ENCODE measurements around the gene NUAK2. TPM values are rescaled to one million over a fixed set of nuclear protein-coding genes. Genes with fewer than 3 reads are reported as not detected.

Gene NUAK2
- total RNA-seq, 1 donor from 2014 or later: 28.3 TPM

- ATAC-seq: peak; percentile 34
These were observed 3.1 kb downstream of the NUAK2 start for GRCh38 chr1:205318231-205318991.

DNA sequence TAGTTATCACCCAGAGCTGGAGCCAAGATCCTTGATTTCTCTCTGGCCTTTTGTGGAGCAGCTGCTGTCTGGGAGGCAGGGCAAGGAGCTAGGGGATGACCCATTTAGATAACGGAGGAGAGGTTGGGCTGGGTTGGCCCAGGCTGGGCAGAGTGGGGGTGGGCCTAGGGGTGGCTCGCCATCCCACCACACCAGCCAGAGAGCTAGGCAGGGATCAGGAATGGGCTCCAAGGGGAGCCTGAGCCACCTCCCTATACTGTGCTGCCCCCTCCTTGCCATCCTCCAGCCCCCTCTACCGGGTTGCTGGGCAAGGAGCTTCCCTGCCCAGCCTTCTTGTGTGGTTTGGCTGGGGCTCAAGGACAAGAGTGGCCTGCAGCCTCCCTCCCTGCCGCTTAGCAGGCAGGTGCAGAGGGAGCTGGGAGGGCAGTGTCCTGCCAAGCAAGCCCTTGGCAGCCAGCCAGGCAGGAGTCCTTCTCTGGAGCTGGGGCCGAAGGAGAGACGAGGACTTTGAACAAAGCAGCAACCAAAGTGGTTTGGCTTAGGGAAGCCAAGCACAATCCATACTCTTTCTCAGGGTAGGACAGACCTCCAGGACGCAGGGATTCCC, 4.1 kb downstream of the NUAK2 start:
- no peak for ATAC-seq

DNA sequence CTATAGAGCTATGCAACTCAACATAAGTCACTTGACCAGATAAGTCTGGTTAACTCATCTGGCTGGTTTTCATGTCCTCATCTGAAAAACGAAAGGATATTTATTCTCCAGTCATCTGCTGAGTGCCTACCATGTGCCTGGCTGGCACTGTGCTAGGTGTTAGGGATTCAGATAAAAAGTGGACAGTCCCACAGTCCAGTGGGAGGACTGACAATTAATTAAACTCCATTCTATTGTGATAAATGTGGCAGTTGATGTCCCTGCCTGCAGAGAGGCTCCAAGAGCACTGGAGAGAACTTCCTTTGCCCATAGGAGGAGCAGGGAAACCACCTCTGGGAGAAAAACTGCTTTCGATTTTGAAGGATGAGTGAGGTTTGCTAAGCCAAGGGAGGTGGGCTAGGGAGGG, 5.4 kb downstream of the NUAK2 start:
- no peak for ATAC-seq

DNA sequence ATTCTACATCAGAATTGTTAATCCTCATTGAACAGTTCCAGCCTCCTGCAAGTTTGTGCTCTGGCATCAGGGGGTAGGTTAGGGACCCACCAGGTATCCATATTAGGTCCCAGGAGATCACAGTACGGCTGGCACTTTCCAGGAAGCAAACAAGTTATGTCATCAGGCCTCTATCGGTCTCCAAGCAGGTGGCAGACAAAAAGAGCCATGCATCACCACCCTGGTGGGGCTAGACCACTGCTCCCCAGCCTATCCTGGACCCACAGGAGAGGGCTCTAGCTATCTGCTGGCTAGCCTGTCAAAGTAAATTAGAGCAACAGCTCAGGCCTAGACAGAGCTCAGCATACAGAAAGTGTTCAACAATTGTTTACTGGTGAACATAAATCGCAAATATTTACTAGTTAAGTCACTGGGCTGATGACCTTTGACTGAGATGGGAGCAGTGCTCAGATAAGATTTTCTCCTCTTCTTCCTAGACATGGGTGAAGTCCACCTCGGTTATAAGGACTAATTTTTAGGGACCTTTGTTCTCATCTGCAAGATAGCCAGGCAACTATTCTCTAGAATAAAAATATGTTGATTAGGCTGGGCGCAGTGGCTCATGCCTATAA, 6.4 kb downstream of the NUAK2 start:
- ATAC-seq: no peak

- peak; percentile 31 for ATAC-seq
These were observed 7.8 kb downstream of the NUAK2 start for GRCh38 chr1:205313563-205314308.

DNA sequence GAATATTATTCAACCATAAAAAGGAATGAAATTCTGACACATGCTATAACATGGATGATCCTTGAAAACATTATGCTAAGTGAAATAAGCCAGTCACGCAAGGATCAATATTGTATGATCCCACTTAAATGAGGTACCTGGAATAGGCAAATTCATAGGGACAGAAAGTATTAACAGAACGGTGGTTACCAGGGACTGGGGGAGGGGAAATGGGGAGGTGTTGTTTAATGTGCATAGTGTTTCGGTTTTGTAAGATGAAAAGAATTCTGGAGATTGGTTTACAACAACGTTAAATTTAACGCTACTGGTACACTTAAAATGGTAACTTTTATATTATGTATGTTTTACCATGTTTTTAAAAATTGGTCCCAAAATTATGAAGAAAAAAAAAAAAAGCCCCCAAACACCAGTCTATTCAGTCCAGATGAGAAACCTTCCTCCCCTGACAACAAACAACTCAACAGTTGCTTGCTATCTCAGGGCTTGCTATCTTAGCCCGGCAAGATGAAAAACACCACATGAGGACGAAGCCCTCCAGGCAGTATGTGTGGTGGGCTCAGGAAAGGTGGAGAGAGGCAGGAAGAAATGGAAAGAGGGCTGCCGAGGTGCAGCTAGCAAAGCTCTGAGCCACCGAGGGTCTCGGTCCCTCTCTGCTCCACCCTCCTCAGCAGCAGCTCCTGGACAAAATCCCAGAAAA, 8.5 kb downstream of the NUAK2 start:
- no peak for ATAC-seq

- ATAC-seq: no peak
These were observed 10.4 kb downstream of the NUAK2 start for GRCh38 chr1:205310976-205311704.

DNA sequence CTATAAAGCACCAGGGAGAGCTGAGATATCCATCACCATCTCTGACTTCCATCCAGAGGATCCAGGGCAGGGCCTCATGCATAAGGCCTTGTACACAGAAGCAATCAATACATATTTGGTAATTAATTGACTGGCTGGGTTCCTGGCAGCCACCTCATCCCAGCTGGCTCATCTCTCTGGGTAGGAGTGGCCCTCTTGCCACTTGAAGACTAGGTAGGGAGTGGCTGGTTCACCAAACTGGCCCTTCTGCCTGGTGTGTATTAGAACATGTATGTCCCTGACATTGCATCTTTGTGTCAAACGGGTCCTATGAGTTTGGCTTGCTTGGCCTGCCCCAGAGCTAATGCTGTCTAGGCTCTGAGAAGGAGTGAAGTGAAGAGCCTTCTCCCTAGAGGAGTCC, 11.8 kb downstream of the NUAK2 start:
- peak; percentile 80 for ATAC-seq

GRCh38 chr1:205306929-205307566, 14.5 kb downstream of the NUAK2 start:
- ATAC-seq: no peak

GRCh38 chr1:205304695-205305070, 16.9 kb downstream of the NUAK2 start:
- ATAC-seq: no peak

GRCh38 chr1:205304046-205304694, 17.4 kb downstream of the NUAK2 start:
- ATAC-seq: peak; percentile 4

DNA sequence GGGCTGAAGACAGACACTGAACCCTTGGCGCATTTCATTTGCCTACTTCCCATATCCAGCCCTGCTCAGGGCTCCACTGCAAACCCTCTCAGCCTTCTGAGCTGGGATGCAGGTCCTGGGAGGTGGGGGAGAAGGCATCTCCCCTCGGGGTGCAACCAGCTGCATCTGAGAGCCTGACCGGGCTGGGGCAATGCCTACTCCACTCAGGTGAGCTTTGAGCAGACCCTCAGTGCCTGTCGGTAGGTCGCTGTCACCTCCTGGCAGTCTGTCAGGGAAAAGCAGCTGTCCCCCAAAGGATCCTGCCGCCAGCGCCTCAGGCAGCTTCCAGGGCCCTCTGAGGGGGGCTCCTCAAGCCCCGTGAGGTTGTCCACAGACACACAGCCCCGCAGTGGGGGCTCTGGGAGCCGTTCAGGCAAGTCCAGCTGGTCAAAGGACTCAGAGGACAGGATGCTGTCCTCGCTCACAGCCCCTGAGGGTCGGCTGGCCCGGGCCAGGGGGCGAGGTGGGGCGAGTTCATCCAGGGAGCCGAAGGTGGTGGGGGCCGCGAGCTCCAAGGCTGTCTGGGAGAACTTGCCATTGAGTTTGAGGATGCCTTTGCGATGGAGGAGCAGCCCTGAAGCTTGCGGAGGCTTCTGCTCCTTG, 18.2 kb downstream of the NUAK2 start:
- ATAC-seq: no peak

- ATAC-seq: no peak
These were observed 19.5 kb downstream of the NUAK2 start for GRCh38 chr1:205301842-205302588.

DNA sequence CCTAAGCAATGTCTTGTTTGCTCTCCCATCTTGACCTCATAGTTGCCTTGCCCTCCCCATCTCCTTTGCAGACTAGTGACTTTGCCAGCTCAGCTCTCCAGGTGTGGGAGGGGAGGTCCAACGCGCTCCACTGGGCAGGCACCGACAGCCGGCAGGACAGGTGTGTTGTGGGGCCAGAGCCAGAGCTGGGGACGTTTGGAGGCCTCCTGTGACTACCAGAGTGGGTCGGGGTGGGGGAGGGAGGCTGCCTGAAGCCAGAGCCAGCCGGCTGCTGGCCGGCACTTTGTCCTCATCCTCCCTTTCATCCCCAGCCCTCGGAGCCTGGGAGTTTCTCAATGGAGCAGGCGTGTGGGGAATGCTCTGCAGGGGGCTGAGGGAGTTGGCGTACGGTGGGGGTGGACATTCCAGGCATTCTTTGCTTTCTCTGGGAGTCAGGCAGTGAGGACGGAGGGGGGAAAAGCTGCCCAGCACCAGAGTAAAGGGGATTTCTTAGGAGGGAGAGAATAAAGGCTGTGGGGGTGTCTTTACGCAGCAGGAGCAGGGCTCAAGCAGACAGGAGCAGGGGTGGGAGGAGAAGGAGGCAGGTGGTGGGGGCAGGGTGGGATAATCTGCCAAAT, 20.2 kb downstream of the NUAK2 start:
- peak; percentile 33 for ATAC-seq

- ATAC-seq: no peak
These were observed 21.4 kb downstream of the NUAK2 start for GRCh38 chr1:205300149-205300548.

DNA sequence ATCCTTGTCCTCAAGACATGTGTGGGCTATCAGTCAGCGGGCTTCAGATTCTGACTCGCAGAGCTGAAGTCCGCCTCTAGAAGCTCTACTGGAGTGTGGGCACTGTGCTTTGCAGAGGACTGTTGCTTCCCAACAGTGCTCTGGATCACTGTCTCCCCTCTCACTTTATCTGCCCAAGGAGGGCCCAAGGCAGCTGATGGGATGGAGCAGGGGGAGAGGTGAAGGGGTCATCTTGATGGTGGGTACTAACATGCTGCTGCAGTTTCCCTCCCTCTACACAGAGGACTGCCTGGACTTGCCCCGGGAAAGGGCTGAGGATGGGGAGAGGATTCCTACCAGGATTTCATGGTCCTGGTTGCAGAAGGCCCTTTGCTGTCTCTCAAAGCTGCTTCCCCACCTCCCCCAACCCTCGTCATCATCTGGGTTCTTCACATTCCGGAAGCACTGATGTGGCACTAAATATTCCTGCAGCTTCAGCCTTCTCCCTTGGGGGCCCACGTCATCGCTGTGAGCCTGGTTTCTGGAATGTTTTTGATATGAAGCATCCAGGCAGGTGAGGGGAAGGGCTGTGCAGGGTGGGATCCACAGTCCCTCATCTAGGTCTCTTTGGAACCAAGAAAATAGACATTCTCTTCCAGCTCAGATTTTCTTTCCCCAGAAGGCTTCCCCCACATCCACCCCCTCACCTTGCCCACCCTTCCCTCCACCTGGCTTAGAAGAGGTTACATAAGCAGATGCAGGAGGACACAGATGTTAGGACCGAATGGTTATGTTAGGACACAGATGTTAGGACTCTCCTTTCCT, 23.2 kb downstream of the NUAK2 start:
- peak; percentile 12 for ATAC-seq

GRCh38 chr1:205297546-205298177, 23.9 kb downstream of the NUAK2 start:
- ATAC-seq: peak; percentile 12

GRCh38 chr1:205296154-205296553, 25.4 kb downstream of the NUAK2 start:
- no peak for ATAC-seq

All from esophagus mucosa (tissue), 1 donor.